WTC11 (cell line): ENCODE data around the gene PER1. TPM values are rescaled to one million over a fixed set of nuclear protein-coding genes. Genes with fewer than 3 reads are reported as not detected.

Experiments used
- ATAC-seq: fragments of 200-7000 bp; cut with Tn5 transposase; 2 replicates; pipeline ENCODE4 v1.10.0; 2021; ENCODE audit warnings: mild to moderate bottlenecking, moderate library complexity
- CTCF ChIA-PET: fragments of 300-600 bp; sonication (Branson Sonifier 250); formaldehyde crosslinking; loops from one replicate; lab custom pipeline; 2021; ENCODE audit warnings: antibody characterized with exemption; lab: Charles Lee
- POLR2A ChIA-PET: fragments of 350-600 bp; sonication (Branson Sonifier 250); formaldehyde crosslinking; loops from one replicate; lab custom pipeline; 2021; ENCODE audit warnings: antibody characterized with exemption; lab: Charles Lee
- DNase-seq: peaks from one replicate; pipeline ENCODE4 v3.0.0; 2021; ENCODE audit warnings: low spot score
- H3K27ac Mint-ChIP-seq: 2 replicates; pipeline ENCODE4 v1.8.0; 2021; ENCODE audit warnings: mixed read lengths
- H3K27me3 Mint-ChIP-seq: 2 replicates; pipeline ENCODE4 v1.8.0; 2021; ENCODE audit warnings: low read depth, mild to moderate bottlenecking, moderate library complexity, mixed read lengths
- H3K36me3 Mint-ChIP-seq: 2 replicates; pipeline ENCODE4 v1.8.0; 2021; ENCODE audit warnings: mixed read lengths
- H3K4me1 Mint-ChIP-seq: 2 replicates; pipeline ENCODE4 v1.8.0; 2022; ENCODE audit warnings: mixed read lengths
- H3K4me3 Mint-ChIP-seq: 2 replicates; pipeline ENCODE4 v1.8.0; 2021; ENCODE audit warnings: mild to moderate bottlenecking, moderate library complexity, mixed read lengths
- H3K9me3 Mint-ChIP-seq: 2 replicates; pipeline ENCODE4 v1.8.0; 2021; ENCODE audit warnings: mixed read lengths
- CBFB ChIP-seq: sonication (generic); formaldehyde crosslinking; IDR thresholded peaks from 2 replicates; pipeline ENCODE4 v1.8.1; 2022; ENCODE audit warnings: mild to moderate bottlenecking, low read depth, missing genetic modification reagents
- EMX1 ChIP-seq: fragments of 250-450 bp; sonication (Bioruptor Pico); IDR thresholded peaks from 2 replicates; pipeline ENCODE4 v1.8.0; 2021; ENCODE audit warnings: mild to moderate bottlenecking
- FOXK1 ChIP-seq: sonication (generic); formaldehyde crosslinking; IDR thresholded peaks from 2 replicates; pipeline ENCODE4 v1.8.0; 2022; ENCODE audit warnings: mild to moderate bottlenecking, moderate library complexity, missing genetic modification reagents
- JAZF1 ChIP-seq: fragments of 250-450 bp; sonication (Bioruptor Pico); IDR thresholded peaks from 2 replicates; pipeline ENCODE4 v1.9.0; 2021; ENCODE audit warnings: moderate library complexity, mild to moderate bottlenecking, inconsistent platforms
- NFE2L1 ChIP-seq: sonication (generic); formaldehyde crosslinking; IDR thresholded peaks from 2 replicates; pipeline ENCODE4 v1.8.1; 2023; ENCODE audit warnings: missing genetic modification reagents
- NFYB ChIP-seq: sonication (generic); formaldehyde crosslinking; conservative IDR thresholded peaks from 2 replicates; pipeline ENCODE4 v1.8.0; 2022; ENCODE audit warnings: low read depth, missing genetic modification reagents
- NR1H2 ChIP-seq: sonication (generic); formaldehyde crosslinking; IDR thresholded peaks from 2 replicates; pipeline ENCODE4 v1.9.0; 2021; ENCODE audit warnings: mild to moderate bottlenecking, moderate library complexity, missing genetic modification reagents
- RORB ChIP-seq: fragments of 250-450 bp; sonication (Bioruptor Pico); IDR thresholded peaks from 2 replicates; pipeline ENCODE4 v1.9.0; 2021; ENCODE audit warnings: mild to moderate bottlenecking
- TEAD1 ChIP-seq: sonication (generic); formaldehyde crosslinking; IDR thresholded peaks from 2 replicates; pipeline ENCODE4 v1.8.0; 2022; ENCODE audit warnings: mild to moderate bottlenecking, missing genetic modification reagents
- TEAD4 ChIP-seq: sonication (generic); formaldehyde crosslinking; IDR thresholded peaks from 2 replicates; pipeline ENCODE4 v1.8.0; 2022; ENCODE audit warnings: mild to moderate bottlenecking, missing genetic modification reagents
- TP53 ChIP-seq: sonication (generic); formaldehyde crosslinking; IDR thresholded peaks from 2 replicates; pipeline ENCODE4 v1.8.1; 2023; ENCODE audit warnings: mild to moderate bottlenecking, missing genetic modification reagents
- ZNF121 ChIP-seq: sonication (generic); formaldehyde crosslinking; IDR thresholded peaks from 2 replicates; pipeline ENCODE4 v1.8.0; 2023; ENCODE audit warnings: missing genetic modification reagents
- ZNF219 ChIP-seq: sonication (generic); formaldehyde crosslinking; IDR thresholded peaks from 2 replicates; pipeline ENCODE4 v1.8.0; 2023; ENCODE audit warnings: missing genetic modification reagents, mild to moderate bottlenecking, borderline replicate concordance
- ZNF416 ChIP-seq: fragments of 250-450 bp; sonication (Bioruptor Pico); IDR thresholded peaks from 2 replicates; pipeline ENCODE4 v1.9.0; 2021; ENCODE audit warnings: mild to moderate bottlenecking, inconsistent platforms
- total RNA-seq: library from RNA; stranded (reverse); gene quantifications from 3 replicates; pipeline ENCODE4 v1.2.3, GENCODE V29; 2021
- TF ChIP-seq, protein P1 (sequence below): sonication (generic); formaldehyde crosslinking; IDR thresholded peaks from 2 replicates; pipeline ENCODE4 v1.8.1; 2022; ENCODE audit warnings: missing genetic modification reagents, borderline replicate concordance
- TF ChIP-seq, protein P2 (sequence below): sonication (generic); formaldehyde crosslinking; IDR thresholded peaks from 2 replicates; pipeline ENCODE4 v1.8.1; 2023; ENCODE audit warnings: mild to moderate bottlenecking, missing genetic modification reagents, moderate library complexity
- TF ChIP-seq, protein P3 (sequence below): sonication (generic); formaldehyde crosslinking; IDR thresholded peaks from 2 replicates; pipeline ENCODE4 v1.8.0; 2022; ENCODE audit warnings: mild to moderate bottlenecking, missing genetic modification reagents
- TF ChIP-seq, protein P4 (sequence below): sonication (generic); formaldehyde crosslinking; IDR thresholded peaks from 2 replicates; pipeline ENCODE4 v1.8.0; 2022; ENCODE audit warnings: mild to moderate bottlenecking, missing genetic modification reagents
- TF ChIP-seq, protein P5 (sequence below): fragments of 250-450 bp; sonication (Bioruptor Pico); IDR thresholded peaks from 2 replicates; pipeline ENCODE4 v1.8.0; 2021; ENCODE audit warnings: mild to moderate bottlenecking
- TF ChIP-seq, protein P6 (sequence below): sonication (generic); formaldehyde crosslinking; IDR thresholded peaks from 2 replicates; pipeline ENCODE4 v1.8.1; 2023; ENCODE audit warnings: mild to moderate bottlenecking, missing genetic modification reagents
- TF ChIP-seq, protein P7 (sequence below): sonication (generic); formaldehyde crosslinking; IDR thresholded peaks from 2 replicates; pipeline ENCODE4 v1.8.0; 2022; ENCODE audit warnings: mild to moderate bottlenecking, missing genetic modification reagents

PER1 gene
- total RNA-seq, 1 experiment from 2014 or later, result 46.9 TPM

DNA sequence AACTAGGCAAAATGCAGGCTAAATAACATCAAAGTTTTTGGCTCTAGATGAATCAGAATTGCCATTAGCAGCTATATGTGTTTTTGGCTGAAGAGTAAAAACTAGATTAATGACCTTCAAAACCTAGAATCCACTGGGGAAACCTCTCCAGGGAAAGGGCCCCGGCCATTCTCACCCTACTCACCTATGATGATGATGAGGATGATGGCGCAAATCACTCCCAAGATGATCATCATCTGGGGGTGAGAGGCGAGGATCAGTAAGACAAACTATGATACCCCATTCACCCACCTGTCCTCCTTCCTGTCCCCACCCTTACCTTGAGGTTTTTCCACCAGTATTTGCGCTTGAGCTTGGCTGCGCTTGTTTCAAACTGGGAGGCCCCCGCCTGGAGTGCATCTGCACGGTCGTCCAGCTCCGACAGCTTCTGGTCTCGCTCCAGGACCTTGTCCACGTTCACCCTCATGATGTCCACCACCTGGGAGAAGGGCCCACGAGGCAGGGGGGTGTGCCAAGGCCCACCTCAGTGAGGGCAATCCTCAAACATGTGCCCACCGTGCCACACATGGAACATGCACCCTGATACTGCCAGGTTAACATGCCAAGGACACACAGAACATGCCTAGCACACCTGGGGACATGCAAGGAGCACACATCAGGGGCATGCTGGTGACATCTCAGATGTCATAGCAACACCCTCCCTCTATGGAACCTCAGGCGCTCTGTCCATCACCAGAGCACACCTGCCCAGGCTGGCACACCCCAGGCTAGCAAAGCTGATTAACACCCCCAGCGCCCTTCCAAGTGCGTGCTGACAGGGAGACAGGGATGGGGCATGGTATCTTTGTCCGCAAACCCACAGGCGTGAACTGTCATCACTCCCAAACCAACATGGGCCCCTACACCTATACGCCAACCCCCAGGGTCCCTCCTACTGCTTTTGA lies 9.4 kb upstream of the PER1 start:
- TF ChIP-seq ZNF121 (CRISPR knock-in tag), result no peak
- TF ChIP-seq, protein P1, sequence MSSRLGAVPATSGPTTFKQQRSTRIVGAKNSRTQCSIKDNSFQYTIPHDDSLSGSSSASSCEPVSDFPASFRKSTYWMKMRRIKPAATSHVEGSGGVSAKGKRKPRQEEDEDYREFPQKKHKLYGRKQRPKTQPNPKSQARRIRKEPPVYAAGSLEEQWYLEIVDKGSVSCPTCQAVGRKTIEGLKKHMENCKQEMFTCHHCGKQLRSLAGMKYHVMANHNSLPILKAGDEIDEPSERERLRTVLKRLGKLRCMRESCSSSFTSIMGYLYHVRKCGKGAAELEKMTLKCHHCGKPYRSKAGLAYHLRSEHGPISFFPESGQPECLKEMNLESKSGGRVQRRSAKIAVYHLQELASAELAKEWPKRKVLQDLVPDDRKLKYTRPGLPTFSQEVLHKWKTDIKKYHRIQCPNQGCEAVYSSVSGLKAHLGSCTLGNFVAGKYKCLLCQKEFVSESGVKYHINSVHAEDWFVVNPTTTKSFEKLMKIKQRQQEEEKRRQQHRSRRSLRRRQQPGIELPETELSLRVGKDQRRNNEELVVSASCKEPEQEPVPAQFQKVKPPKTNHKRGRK, result no peak
- TF ChIP-seq NFE2L1 (CRISPR knock-in tag), result no peak
- peak overlapping the region; percentile 73 for H3K4me3 Mint-ChIP-seq
- DNase-seq (no peak), ATAC-seq (no peak)
- no peaks in the 10 kb centered on the region for H3K9me3 Mint-ChIP-seq
- ChIA-PET CTCF (interaction anchor here (0.6 to 1.4 kb wide), 3 partner anchors 24 to 82 kb away, joined by 3 to 4 read pairs (median 3); no protein-coding TSS in a partner anchor), POLR2A (no interaction called here)
- H3K4me1 Mint-ChIP-seq, result peaks cover 44% of the 10 kb centered on the region
- H3K36me3 Mint-ChIP-seq, result peaks cover 8% of the 10 kb centered on the region
- H3K27me3 Mint-ChIP-seq, result no peaks in the 10 kb centered on the region
- H3K27ac Mint-ChIP-seq, result peak overlapping the region; percentile 89

DNA sequence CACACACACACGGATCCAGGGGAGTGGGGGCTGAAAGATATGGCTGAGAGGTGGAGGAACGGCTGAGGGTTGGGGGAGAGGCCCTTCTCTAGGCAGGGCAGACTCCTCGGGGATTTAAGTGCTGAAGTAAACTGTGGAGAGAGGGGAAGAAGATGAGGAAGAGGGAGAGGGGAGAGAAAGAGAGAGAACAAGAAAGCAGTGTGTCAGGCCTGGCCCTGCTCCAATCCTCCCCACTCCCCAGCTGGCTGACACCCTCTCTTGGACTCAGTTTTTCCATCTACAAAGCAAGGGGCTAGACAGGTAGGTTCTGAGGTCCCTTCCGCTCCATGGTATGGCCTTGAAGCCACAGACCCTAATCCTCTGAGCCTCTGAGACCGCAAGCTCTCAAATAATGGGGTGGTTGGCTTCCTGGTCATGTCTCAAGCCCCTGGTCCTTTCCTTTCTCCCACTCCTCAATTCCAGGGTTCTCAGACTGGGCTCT lies 8.6 kb upstream of the PER1 start:
- peak overlapping the region; percentile 73 for H3K4me3 Mint-ChIP-seq
- ChIA-PET CTCF (interaction anchor here (0.6 to 1.4 kb wide), 3 partner anchors 10 to 81 kb away, joined by 3 to 5 read pairs (median 3); no protein-coding TSS in a partner anchor), POLR2A (interaction anchor here (0.7 kb wide), 1 partner anchor 100 kb away, joined by 6 read pairs; no protein-coding TSS in a partner anchor)
- peaks cover 42% of the 10 kb centered on the region for H3K4me1 Mint-ChIP-seq
- ATAC-seq (no peak), DNase-seq (no peak)
- no peaks in the 10 kb centered on the region for H3K9me3 Mint-ChIP-seq
- peaks cover 8% of the 10 kb centered on the region for H3K36me3 Mint-ChIP-seq
- H3K27ac Mint-ChIP-seq, result peak overlapping the region; percentile 57
- no peak for TF ChIP-seq NFYB (CRISPR knock-in tag)
- TF ChIP-seq, protein P2, sequence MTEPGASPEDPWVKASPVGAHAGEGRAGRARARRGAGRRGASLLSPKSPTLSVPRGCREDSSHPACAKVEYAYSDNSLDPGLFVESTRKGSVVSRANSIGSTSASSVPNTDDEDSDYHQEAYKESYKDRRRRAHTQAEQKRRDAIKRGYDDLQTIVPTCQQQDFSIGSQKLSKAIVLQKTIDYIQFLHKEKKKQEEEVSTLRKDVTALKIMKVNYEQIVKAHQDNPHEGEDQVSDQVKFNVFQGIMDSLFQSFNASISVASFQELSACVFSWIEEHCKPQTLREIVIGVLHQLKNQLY, result no peak
- no peak for TF ChIP-seq FOXK1
- TF ChIP-seq RORB (CRISPR knock-in tag), result no peak
- TF ChIP-seq ZNF121 (CRISPR knock-in tag), result no peak
- no peak for TF ChIP-seq EMX1
- TF ChIP-seq ZNF416 (CRISPR knock-in tag), result no peak
- no peak for TF ChIP-seq JAZF1 (CRISPR knock-in tag)
- no peak for TF ChIP-seq TP53
- TF ChIP-seq TEAD4 (CRISPR knock-in tag), result no peak
- no peak for TF ChIP-seq CBFB
- no peak for TF ChIP-seq NR1H2 (CRISPR knock-in tag)
- no peak for TF ChIP-seq ZNF219 (CRISPR knock-in tag)
- no peak for TF ChIP-seq TEAD1
- TF ChIP-seq, protein P3, sequence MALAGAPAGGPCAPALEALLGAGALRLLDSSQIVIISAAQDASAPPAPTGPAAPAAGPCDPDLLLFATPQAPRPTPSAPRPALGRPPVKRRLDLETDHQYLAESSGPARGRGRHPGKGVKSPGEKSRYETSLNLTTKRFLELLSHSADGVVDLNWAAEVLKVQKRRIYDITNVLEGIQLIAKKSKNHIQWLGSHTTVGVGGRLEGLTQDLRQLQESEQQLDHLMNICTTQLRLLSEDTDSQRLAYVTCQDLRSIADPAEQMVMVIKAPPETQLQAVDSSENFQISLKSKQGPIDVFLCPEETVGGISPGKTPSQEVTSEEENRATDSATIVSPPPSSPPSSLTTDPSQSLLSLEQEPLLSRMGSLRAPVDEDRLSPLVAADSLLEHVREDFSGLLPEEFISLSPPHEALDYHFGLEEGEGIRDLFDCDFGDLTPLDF (CRISPR knock-in tag), result no peak
- TF ChIP-seq, protein P4, sequence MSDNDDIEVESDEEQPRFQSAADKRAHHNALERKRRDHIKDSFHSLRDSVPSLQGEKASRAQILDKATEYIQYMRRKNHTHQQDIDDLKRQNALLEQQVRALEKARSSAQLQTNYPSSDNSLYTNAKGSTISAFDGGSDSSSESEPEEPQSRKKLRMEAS (CRISPR knock-in tag), result no peak
- H3K27me3 Mint-ChIP-seq, result no peaks in the 10 kb centered on the region

DNA sequence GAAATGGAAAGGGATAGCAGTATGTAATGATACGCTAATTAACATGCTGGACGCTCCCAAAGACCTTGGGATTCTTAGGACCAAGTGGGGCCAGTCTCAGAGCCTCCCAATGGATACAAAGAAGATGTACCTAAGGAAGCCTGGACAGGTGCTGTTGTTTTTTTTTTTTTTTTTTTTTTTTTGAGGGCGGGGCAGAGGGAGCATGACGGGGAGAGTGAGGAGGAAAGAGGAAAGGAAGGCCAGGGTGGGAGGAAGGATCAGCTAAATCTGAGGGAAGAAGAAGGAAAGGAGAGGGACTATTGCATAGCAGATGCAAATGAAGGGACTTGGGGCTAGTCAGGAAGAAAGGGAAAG lies 8.0 kb upstream of the PER1 start:
- POLR2A ChIA-PET, result interaction anchor here (0.7 kb wide), 1 partner anchor 100 kb away, joined by 6 read pairs; no protein-coding TSS in a partner anchor
- H3K9me3 Mint-ChIP-seq, result no peaks in the 10 kb centered on the region
- peak overlapping the region; percentile 94 for H3K27ac Mint-ChIP-seq
- TF ChIP-seq, protein P3 (CRISPR knock-in tag), result no peak
- TF ChIP-seq, protein P5, sequence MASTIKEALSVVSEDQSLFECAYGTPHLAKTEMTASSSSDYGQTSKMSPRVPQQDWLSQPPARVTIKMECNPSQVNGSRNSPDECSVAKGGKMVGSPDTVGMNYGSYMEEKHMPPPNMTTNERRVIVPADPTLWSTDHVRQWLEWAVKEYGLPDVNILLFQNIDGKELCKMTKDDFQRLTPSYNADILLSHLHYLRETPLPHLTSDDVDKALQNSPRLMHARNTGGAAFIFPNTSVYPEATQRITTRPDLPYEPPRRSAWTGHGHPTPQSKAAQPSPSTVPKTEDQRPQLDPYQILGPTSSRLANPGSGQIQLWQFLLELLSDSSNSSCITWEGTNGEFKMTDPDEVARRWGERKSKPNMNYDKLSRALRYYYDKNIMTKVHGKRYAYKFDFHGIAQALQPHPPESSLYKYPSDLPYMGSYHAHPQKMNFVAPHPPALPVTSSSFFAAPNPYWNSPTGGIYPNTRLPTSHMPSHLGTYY (CRISPR knock-in tag), result no peak
- TF ChIP-seq, protein P6, sequence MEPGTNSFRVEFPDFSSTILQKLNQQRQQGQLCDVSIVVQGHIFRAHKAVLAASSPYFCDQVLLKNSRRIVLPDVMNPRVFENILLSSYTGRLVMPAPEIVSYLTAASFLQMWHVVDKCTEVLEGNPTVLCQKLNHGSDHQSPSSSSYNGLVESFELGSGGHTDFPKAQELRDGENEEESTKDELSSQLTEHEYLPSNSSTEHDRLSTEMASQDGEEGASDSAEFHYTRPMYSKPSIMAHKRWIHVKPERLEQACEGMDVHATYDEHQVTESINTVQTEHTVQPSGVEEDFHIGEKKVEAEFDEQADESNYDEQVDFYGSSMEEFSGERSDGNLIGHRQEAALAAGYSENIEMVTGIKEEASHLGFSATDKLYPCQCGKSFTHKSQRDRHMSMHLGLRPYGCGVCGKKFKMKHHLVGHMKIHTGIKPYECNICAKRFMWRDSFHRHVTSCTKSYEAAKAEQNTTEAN (CRISPR knock-in tag), result no peak
- TF ChIP-seq, protein P7, sequence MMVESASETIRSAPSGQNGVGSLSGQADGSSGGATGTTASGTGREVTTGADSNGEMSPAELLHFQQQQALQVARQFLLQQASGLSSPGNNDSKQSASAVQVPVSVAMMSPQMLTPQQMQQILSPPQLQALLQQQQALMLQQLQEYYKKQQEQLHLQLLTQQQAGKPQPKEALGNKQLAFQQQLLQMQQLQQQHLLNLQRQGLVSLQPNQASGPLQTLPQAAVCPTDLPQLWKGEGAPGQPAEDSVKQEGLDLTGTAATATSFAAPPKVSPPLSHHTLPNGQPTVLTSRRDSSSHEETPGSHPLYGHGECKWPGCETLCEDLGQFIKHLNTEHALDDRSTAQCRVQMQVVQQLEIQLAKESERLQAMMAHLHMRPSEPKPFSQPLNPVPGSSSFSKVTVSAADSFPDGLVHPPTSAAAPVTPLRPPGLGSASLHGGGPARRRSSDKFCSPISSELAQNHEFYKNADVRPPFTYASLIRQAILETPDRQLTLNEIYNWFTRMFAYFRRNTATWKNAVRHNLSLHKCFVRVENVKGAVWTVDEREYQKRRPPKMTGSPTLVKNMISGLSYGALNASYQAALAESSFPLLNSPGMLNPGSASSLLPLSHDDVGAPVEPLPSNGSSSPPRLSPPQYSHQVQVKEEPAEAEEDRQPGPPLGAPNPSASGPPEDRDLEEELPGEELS (CRISPR knock-in tag), result no peak
- TF ChIP-seq ZNF416 (CRISPR knock-in tag), result no peak

More for the DNA sequence above, 8.0 kb upstream of the PER1 start:
- peaks cover 3% of the 10 kb centered on the region; the same call in 1 of the 2 replicates for H3K27me3 Mint-ChIP-seq
- CTCF ChIA-PET, result interaction anchor here (0.6 to 1.4 kb wide), 3 partner anchors 10 to 81 kb away, joined by 3 to 5 read pairs (median 3); no protein-coding TSS in a partner anchor
- no peak overlapping the region for H3K4me3 Mint-ChIP-seq
- no peak for ATAC-seq
- DNase-seq, result no peak
- peaks cover 8% of the 10 kb centered on the region for H3K36me3 Mint-ChIP-seq
- peaks cover 42% of the 10 kb centered on the region for H3K4me1 Mint-ChIP-seq
